ENCODE results near the gene MCUR1. TPM values are rescaled to one million over a fixed set of nuclear protein-coding genes. Genes with fewer than 3 reads are reported as not detected.
A peak's percentile ranks its signal among the peaks of the same experiment; 100 is the strongest.
"Not testable (repeated sequence)": the region's sequence is repeated elsewhere in the genome, so short reads cannot be mapped to it uniquely, and the experiment has no call there.

The MCUR1 gene, protein sequence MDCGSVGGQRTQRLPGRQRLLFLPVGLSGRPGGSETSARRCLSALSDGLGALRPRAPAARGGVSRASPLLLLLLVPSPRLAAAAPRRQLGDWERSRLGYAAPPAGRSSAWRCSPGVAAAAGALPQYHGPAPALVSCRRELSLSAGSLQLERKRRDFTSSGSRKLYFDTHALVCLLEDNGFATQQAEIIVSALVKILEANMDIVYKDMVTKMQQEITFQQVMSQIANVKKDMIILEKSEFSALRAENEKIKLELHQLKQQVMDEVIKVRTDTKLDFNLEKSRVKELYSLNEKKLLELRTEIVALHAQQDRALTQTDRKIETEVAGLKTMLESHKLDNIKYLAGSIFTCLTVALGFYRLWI
- total RNA-seq (24.1 TPM), polyA plus RNA-seq (ENCODE audit: insufficient read depth, low read depth, low replicate concordance) (39.8 TPM)
- long read RNA-seq, donor 1, full-length matches to known transcripts = 6 of 6 reads
- long read RNA-seq, donor 1, partial matches to known transcripts = 0 of 6 reads
- long read RNA-seq, donor 1, other reads (novel, unspliced or antisense) = 0 of 6 reads
- long read RNA-seq, donor 2, full-length matches to known transcripts = 16 of 21 reads
- long read RNA-seq, donor 2, partial matches to known transcripts = 5 of 21 reads
- long read RNA-seq, donor 2, other reads (novel, unspliced or antisense) = 0 of 21 reads
- long read RNA-seq, donor 3, full-length matches to known transcripts = 17 of 30 reads
- long read RNA-seq, donor 3, partial matches to known transcripts = 13 of 30 reads
- long read RNA-seq, donor 3, other reads (novel, unspliced or antisense) = 0 of 30 reads
- long read RNA-seq, donor 4, full-length matches to known transcripts = 13 of 13 reads
- long read RNA-seq, donor 4, partial matches to known transcripts = 0 of 13 reads
- long read RNA-seq, donor 4, other reads (novel, unspliced or antisense) = 0 of 13 reads
- long read RNA-seq, donor 5 = 0 reads
- long read RNA-seq, donor 6, full-length matches to known transcripts = 5 of 5 reads
- long read RNA-seq, donor 6, partial matches to known transcripts = 0 of 5 reads
- long read RNA-seq, donor 6, other reads (novel, unspliced or antisense) = 0 of 5 reads
- long read RNA-seq, donor 7, full-length matches to known transcripts = 17 of 27 reads
- long read RNA-seq, donor 7, partial matches to known transcripts = 2 of 27 reads
- long read RNA-seq, donor 7, other reads (novel, unspliced or antisense) = 8 of 27 reads
- long read RNA-seq, donor 8, full-length matches to known transcripts = 12 of 34 reads
- long read RNA-seq, donor 8, partial matches to known transcripts = 22 of 34 reads
- long read RNA-seq, donor 8, other reads (novel, unspliced or antisense) = 0 of 34 reads
- long read RNA-seq, donor 9, full-length matches to known transcripts = 3 of 3 reads
- long read RNA-seq, donor 9, partial matches to known transcripts = 0 of 3 reads
- long read RNA-seq, donor 9, other reads (novel, unspliced or antisense) = 0 of 3 reads
- long read RNA-seq, donor 10, full-length matches to known transcripts = 12 of 17 reads
- long read RNA-seq, donor 10, partial matches to known transcripts = 5 of 17 reads
- long read RNA-seq, donor 10, other reads (novel, unspliced or antisense) = 0 of 17 reads

DNA sequence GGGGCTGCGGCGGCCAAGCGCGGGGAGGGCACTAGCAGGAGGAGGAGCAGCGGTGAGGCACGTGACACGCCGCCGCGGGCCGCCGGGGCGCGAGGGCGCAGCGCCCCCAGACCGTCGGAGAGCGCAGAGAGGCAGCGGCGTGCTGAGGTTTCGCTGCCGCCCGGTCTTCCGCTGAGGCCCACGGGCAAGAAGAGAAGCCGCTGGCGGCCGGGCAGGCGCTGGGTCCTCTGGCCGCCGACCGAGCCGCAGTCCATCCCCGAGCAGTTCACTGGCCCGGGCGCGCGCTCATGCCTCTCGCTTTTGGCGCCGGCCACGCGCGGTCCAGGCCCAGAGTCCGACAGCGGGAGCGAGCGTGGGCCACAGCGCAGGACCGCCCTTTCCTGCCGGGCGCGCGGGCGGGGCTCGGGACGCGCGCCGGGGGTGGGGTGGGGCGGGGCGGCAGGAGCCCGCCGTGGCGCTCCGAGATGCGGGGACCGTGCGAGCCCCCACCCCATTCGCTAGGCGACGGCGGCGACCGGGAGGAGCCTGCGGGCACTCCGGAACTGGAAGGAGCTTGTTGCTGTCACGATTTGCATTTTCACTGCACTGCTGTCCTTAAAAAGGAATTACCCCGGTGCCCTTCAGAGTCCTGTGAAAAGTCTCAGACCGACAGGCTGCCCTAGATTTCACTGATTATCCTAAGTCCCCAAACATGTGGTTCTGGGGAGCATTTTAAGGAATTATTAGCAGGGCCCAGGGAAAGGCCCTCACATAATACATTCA, at the start of gene MCUR1:
MCUR1 (minus strand) TSS at position 382 of the 762 bp plus-strand sequence; CDS start at position 254, 128 bp downstream.
- intact Hi-C loops (cut with DNase I) = no loop called here
- peak within 1 kb of the TSS; percentile 94 for H3K27ac ChIP-seq (ENCODE audit: low read depth in 2 of 2, low read length in 2 of 2)
- TF ChIP-seq, protein P1, sequence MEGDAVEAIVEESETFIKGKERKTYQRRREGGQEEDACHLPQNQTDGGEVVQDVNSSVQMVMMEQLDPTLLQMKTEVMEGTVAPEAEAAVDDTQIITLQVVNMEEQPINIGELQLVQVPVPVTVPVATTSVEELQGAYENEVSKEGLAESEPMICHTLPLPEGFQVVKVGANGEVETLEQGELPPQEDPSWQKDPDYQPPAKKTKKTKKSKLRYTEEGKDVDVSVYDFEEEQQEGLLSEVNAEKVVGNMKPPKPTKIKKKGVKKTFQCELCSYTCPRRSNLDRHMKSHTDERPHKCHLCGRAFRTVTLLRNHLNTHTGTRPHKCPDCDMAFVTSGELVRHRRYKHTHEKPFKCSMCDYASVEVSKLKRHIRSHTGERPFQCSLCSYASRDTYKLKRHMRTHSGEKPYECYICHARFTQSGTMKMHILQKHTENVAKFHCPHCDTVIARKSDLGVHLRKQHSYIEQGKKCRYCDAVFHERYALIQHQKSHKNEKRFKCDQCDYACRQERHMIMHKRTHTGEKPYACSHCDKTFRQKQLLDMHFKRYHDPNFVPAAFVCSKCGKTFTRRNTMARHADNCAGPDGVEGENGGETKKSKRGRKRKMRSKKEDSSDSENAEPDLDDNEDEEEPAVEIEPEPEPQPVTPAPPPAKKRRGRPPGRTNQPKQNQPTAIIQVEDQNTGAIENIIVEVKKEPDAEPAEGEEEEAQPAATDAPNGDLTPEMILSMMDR (IDR thresholded peaks at IDR 0.05; ENCODE audit: borderline replicate concordance, extremely low read depth, insufficient read depth) = no peak
- H3K9ac ChIP-seq (ENCODE audit: low read length in 3 of 3) = peak within 1 kb of the TSS; percentile 68 to 80 (median 71)
- no peaks in the 10 kb centered on the region for H3K36me3 ChIP-seq (ENCODE audit: control insufficient read depth in 2 of 3, insufficient read depth in 3 of 3, low read length in 3 of 3)
- no peaks in the 10 kb centered on the region for H3K9me3 ChIP-seq (ENCODE audit: control insufficient read depth in 2 of 3, insufficient read depth in 1 of 3, low read length in 3 of 3)
- peaks cover 0 to 30% (median 19%) of the 10 kb centered on the region in 3 donors for H3K4me1 ChIP-seq (ENCODE audit: control insufficient read depth in 2 of 3, insufficient read depth in 2 of 3, low read depth in 1 of 3, low read length in 3 of 3)
- FAIRE-seq (no peak), DNase-seq (peak; percentile 88 to 96 (median 93))
- H3K4me3 ChIP-seq (ENCODE audit: low read length in 3 of 3) = peak within 1 kb of the TSS; percentile 73 to 80 (median 76)
- no peaks in the 10 kb centered on the region for H3K27me3 ChIP-seq (ENCODE audit: control insufficient read depth, insufficient read depth, low read length)

DNA sequence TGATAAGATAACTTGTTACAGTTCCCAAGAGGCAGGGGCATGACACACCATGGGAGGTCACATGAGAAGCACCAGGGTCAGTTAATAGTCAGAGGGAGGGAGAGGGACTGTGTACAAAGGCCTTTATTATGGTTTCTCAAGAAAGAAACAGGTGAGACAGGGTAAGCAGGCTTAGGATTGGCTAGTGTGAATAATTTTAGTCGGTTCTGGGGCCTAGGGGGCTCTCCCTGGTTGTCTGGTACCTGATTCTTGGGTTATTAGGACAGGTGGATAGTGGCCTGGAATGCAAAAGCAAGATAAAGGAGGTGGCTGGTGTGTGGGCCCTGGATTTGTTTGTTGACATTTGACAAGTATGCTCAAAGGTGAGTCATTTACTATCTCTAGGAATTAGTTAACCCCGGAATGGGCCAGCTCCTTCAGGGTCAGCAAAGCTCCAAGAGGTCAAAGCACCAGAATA, 49.4 kb upstream of the MCUR1 start:
- Histone ChIP-seq H3K36me3 (ENCODE audit: control insufficient read depth in 2 of 3, insufficient read depth in 3 of 3, low read length in 3 of 3) (no peaks in the 10 kb centered on the region), H3K9me3 (ENCODE audit: control insufficient read depth in 2 of 3, insufficient read depth in 1 of 3, low read length in 3 of 3) (no peaks in the 10 kb centered on the region), H3K27me3 (ENCODE audit: control insufficient read depth, insufficient read depth, low read length) (peaks cover 9% of the 10 kb centered on the region), H3K4me3 (ENCODE audit: low read length in 3 of 3) (no peak overlapping the region), H3K4me1 (ENCODE audit: control insufficient read depth in 2 of 3, insufficient read depth in 2 of 3, low read depth in 1 of 3, low read length in 3 of 3) (no peaks in the 10 kb centered on the region), H3K9ac (ENCODE audit: low read length in 3 of 3) (no peak overlapping the region), H3K27ac (ENCODE audit: low read depth in 2 of 2, low read length in 2 of 2) (no peak overlapping the region)
- intact Hi-C loops (cut with DNase I) = no loop called here
- DNase-seq = no peak
- TF ChIP-seq, protein P1 (IDR thresholded peaks at IDR 0.05; ENCODE audit: borderline replicate concordance, extremely low read depth, insufficient read depth) = no peak
- FAIRE-seq = no peak

DNA sequence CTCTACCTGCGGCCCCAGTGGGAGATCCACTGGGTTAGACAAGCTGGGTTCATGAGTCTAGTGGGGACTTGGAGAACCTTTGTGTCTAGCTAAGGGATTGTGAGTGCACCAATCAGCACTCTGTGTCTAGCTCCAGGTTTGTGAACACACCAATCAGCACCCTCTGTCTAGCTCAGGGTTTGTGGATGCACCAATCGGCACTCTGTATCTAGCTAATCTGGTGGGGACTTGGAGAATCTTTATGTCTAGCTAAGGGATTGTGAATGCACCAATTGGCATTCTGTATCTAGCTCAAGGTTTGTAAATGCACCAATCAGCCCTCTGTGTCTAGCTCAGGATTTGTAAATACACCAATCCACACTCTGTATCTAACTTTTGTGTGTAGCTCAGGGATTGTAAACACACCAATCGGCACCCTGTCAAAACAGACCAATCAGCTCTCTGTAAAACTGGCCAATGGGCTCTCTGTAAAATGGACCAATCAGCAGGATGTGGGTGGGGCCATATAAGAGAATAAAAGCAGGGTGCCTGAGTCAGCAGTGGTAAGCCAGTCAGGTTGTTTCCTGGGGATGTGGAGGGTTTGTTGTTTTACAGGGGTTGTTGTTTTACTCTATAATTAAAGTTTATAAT, 46.3 kb upstream of the MCUR1 start:
- intact Hi-C loops (cut with DNase I); DNase-seq; FAIRE-seq; H3K27me3 ChIP-seq (ENCODE audit: control insufficient read depth, insufficient read depth, low read length); H3K4me1 ChIP-seq (ENCODE audit: control insufficient read depth in 2 of 3, insufficient read depth in 2 of 3, low read depth in 1 of 3, low read length in 3 of 3); H3K36me3 ChIP-seq (ENCODE audit: control insufficient read depth in 2 of 3, insufficient read depth in 3 of 3, low read length in 3 of 3); H3K9ac ChIP-seq (ENCODE audit: low read length in 3 of 3); H3K9me3 ChIP-seq (ENCODE audit: control insufficient read depth in 2 of 3, insufficient read depth in 1 of 3, low read length in 3 of 3); H3K27ac ChIP-seq (ENCODE audit: low read depth in 2 of 2, low read length in 2 of 2): not testable (repeated sequence)
- H3K4me3 ChIP-seq (ENCODE audit: low read length in 3 of 3) = peak overlapping the region in 1 of 3 donors; percentile 44

Measured in kidney (tissue), 22 donors.